ENCODE results near the gene NXF1. TPM values are rescaled to one million over a fixed set of nuclear protein-coding genes. Genes with fewer than 3 reads are reported as not detected.

Gene NXF1
- total and polyA plus RNA-seq, 2 of the 13 experiments (the other 11 are each of a cell fraction or from before 2014, with no cell fraction given) = 30.4 to 30.9 TPM

DNA sequence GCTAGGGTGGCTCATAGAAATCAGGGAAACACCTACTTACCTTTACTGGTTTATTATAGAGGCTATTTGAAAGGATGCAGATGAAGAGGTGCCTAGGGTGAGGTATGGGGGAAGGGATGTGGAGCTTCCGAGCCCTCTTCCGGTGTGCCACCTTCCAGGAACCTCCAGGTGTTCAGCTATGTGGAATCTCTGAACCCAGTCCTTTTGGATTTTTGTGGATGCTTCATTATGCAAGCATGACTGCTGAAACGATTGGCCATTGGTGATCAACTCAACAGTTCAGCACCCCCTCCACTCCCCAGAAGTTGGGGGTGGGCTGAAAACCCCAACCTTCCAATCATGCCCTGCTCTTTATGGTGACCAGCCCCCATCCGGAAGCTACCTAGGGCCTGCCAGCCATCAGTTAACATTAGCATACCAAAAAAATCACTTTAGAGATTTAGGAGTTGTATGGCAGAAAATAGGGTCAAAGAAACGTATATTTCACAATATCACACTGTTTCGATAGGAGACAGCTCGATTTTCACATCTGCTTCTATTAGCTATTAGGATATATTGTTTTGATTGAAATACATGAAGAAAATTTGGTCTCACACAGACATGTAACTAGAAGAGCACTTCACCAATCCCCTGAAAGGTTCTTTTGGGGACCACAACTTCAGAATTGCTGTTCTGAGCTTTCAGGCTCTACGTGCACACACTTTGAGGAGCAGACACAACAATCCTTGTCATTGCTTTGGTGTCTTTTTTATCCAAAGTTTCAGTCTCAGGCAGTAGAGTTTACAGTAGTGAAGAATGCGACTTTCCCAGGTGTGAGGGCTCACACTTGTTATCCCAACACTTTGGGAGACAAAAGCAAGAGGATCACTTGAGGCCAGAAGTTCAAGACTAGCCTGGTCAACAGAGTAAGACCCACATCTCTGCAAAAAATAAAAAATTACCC is 47.1 kb downstream of the NXF1 start:
- DNase-seq (ENCODE audit: low spot score) (no peak), FAIRE-seq (no peak), ATAC-seq (no peak)
- no peaks in the 10 kb centered on the region for H3K36me3 ChIP-seq (replicated peaks in 1 of 2; ENCODE audit: control insufficient read depth in 1 of 2, insufficient read depth in 2 of 2, low read length in 2 of 2)
- BruUV-seq (replicated peaks) = no TSS peak
- intact Hi-C loops (cut with micrococcal nuclease; ENCODE audit: unreplicated experiment) = no loop called here
- H3K9ac ChIP-seq (ENCODE audit: insufficient read depth, low read depth, low read length) = peak overlapping the region; percentile 18; the same call in 1 of the 2 replicates
- peak overlapping the region; percentile 51 for H3K4me2 ChIP-seq (ENCODE audit: low read depth, low read length)
- no peak overlapping the region for H3K27ac ChIP-seq (ENCODE audit: extremely low read length, insufficient read depth, low read length)
- in situ Hi-C loops (cut with HindIII; ENCODE audit: extremely low pct_ligation_motif_present, low pct_unique_long_range_greater_than_20kb) = no loop called here
- H3K4me3 ChIP-seq (replicated peaks in 1 of 3; ENCODE audit: insufficient read depth in 1 of 3, low read depth in 2 of 3, low read length in 3 of 3) = peak overlapping the region in 2 of 3 experiments; percentile 7 to 20; a peak in 3 of 6 replicates
- POLR2A ChIA-PET = interaction anchor here (0.9 to 2.4 kb wide), 5 partner anchors 11 to 166 kb away, joined by 4 to 10 read pairs (median 5); partner anchors contain the start of genes C11orf98, CSKMT, HNRNPUL2 and TAF6L
- peak; percentile 47; the same call in 1 of the 2 replicates for TF ChIP-seq CEBPB (IDR thresholded peaks at IDR 0.05; ENCODE audit: borderline replicate concordance, low read depth, low read length)
- TF ChIP-seq, protein P1, sequence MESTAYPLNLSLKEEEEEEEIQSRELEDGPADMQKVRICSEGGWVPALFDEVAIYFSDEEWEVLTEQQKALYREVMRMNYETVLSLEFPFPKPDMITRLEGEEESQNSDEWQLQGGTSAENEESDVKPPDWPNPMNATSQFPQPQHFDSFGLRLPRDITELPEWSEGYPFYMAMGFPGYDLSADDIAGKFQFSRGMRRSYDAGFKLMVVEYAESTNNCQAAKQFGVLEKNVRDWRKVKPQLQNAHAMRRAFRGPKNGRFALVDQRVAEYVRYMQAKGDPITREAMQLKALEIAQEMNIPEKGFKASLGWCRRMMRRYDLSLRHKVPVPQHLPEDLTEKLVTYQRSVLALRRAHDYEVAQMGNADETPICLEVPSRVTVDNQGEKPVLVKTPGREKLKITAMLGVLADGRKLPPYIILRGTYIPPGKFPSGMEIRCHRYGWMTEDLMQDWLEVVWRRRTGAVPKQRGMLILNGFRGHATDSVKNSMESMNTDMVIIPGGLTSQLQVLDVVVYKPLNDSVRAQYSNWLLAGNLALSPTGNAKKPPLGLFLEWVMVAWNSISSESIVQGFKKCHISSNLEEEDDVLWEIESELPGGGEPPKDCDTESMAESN (CRISPR knock-in tag; conservative IDR thresholded peaks at IDR 0.05) = no peak
- peak; percentile 20; the same call in 1 of the 2 replicates for TF ChIP-seq ETV5 (CRISPR knock-in tag; IDR thresholded peaks at IDR 0.05; ENCODE audit: borderline replicate concordance)
- TF ChIP-seq, protein P2, sequence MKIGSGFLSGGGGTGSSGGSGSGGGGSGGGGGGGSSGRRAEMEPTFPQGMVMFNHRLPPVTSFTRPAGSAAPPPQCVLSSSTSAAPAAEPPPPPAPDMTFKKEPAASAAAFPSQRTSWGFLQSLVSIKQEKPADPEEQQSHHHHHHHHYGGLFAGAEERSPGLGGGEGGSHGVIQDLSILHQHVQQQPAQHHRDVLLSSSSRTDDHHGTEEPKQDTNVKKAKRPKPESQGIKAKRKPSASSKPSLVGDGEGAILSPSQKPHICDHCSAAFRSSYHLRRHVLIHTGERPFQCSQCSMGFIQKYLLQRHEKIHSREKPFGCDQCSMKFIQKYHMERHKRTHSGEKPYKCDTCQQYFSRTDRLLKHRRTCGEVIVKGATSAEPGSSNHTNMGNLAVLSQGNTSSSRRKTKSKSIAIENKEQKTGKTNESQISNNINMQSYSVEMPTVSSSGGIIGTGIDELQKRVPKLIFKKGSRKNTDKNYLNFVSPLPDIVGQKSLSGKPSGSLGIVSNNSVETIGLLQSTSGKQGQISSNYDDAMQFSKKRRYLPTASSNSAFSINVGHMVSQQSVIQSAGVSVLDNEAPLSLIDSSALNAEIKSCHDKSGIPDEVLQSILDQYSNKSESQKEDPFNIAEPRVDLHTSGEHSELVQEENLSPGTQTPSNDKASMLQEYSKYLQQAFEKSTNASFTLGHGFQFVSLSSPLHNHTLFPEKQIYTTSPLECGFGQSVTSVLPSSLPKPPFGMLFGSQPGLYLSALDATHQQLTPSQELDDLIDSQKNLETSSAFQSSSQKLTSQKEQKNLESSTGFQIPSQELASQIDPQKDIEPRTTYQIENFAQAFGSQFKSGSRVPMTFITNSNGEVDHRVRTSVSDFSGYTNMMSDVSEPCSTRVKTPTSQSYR (CRISPR knock-in tag; IDR thresholded peaks at IDR 0.05; ENCODE audit: borderline replicate concordance) = peak; percentile 20; the same call in 1 of the 2 replicates
- peak overlapping the region; percentile 88 for H2AFZ ChIP-seq (ENCODE audit: low read length)
- H3K4me1 ChIP-seq (ENCODE audit: insufficient read depth, low read length) = peaks cover 47% of the 10 kb centered on the region
- no peaks in the 10 kb centered on the region for H4K20me1 ChIP-seq (ENCODE audit: insufficient read depth, low read length)
- no peaks in the 10 kb centered on the region for H3K9me3 ChIP-seq (ENCODE audit: low read length)
- H3K79me2 ChIP-seq (ENCODE audit: insufficient read depth, low read length) = peaks cover 12% of the 10 kb centered on the region
- 18% methylated on average over 9 of the region's 9 CpGs for whole genome bisulfite sequencing (ENCODE audit: low lambda C conversion rate)
- CTCF ChIA-PET (ENCODE audit: low intra/inter-chr PET ratio, low total read pairs) = no interaction called here
- H3K27me3 ChIP-seq (ENCODE audit: control insufficient read depth in 1 of 2, insufficient read depth in 2 of 2, low read length in 2 of 2) = peaks cover 0 to 3% of the 10 kb centered on the region in 2 experiments; a peak in 1 of 5 replicates
